GM18505 (cell line): Measurements from ENCODE around the gene ZC3H18.

Source experiments
- ATAC-seq: cut with Tn5 transposase; IDR thresholded peaks from one replicate; pipeline ENCODE4 v1.9.1; 2021; ENCODE audit not compliant: unreplicated experiment
- POLR2A ChIP-seq: IDR thresholded peaks from 4 replicates; pipeline ENCODE4 v1.6.1; 2011; ENCODE audit warnings: borderline replicate concordance; ENCODE audit not compliant: insufficient read depth, insufficient read length; ENCODE audit errors: extremely low read depth

Gene ZC3H18

DNA sequence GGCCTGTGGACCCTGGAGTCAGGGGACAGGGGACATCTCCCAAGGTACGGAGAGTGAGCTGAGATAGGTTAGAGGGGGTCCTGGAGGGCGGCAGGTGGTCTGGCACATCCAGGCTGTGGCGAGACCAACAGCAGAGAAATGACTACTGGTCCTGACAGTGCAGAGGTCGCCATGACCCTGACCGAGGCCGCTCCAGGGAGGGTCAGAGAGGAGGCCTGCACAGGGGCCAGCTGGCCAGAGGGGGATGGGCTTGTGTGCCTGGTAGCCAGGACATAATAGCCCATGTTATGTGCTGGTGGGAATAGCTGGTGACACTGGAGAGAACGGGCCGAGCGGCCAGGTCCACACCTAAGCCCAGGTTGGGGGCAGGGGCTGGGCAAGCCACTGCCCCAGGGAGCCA lies 40.6 kb upstream of the ZC3H18 start:
- no peak for TF ChIP-seq POLR2A
- no peak for ATAC-seq

- no peak for ATAC-seq
- TF ChIP-seq POLR2A, result no peak
These were observed 39.9 kb upstream of the ZC3H18 start for GRCh38 chr16:88530051-88530857.

GRCh38 chr16:88530858-88531203 lies 39.4 kb upstream of the ZC3H18 start:
- TF ChIP-seq POLR2A, result no peak

DNA sequence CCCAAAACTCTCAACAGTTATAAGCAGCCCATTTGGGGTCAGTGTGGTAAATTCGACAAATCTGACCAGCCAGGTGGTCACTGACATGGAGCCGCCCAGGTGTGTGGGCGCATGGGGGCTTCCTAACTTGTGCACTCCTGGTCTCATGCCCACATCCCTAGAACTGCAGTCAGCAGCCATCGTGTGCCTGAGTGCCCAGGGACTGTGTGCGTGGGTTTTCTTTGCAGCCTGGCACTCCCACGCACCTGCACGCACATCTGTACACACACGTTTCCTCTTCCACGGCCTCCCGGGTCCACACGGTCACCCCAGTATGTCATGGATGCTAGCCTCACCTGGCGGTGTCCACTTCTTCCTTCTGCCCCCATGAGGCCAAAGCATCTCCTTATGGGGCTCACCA lies 38.9 kb upstream of the ZC3H18 start:
- ATAC-seq, result no peak
- TF ChIP-seq POLR2A, result no peak

More at GRCh38 chr16:88530858-88531203, 39.4 kb upstream of the ZC3H18 start:
- no peak for ATAC-seq

DNA sequence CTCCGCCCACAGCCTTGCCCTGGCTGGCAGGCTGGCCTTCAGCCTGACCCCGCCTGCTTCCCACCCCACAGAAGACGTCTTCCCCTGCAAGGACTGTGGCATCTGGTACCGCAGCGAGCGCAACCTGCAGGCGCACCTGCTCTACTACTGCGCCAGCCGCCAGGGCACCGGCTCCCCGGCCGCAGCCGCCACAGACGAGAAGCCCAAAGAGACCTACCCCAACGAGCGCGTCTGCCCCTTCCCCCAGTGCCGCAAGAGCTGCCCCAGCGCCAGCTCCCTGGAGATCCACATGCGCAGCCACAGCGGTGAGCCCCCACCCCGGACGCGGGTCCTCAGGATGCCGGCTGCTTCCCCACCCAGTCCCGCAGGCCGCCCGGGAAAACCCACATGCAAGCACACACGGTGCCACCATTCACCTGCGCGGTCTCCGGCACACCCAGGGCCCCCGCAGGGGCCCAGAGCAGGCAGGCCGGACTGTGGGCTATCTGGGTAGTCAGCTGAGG lies 38.2 kb upstream of the ZC3H18 start:
- ATAC-seq, result no peak
- TF ChIP-seq POLR2A, result no peak

DNA sequence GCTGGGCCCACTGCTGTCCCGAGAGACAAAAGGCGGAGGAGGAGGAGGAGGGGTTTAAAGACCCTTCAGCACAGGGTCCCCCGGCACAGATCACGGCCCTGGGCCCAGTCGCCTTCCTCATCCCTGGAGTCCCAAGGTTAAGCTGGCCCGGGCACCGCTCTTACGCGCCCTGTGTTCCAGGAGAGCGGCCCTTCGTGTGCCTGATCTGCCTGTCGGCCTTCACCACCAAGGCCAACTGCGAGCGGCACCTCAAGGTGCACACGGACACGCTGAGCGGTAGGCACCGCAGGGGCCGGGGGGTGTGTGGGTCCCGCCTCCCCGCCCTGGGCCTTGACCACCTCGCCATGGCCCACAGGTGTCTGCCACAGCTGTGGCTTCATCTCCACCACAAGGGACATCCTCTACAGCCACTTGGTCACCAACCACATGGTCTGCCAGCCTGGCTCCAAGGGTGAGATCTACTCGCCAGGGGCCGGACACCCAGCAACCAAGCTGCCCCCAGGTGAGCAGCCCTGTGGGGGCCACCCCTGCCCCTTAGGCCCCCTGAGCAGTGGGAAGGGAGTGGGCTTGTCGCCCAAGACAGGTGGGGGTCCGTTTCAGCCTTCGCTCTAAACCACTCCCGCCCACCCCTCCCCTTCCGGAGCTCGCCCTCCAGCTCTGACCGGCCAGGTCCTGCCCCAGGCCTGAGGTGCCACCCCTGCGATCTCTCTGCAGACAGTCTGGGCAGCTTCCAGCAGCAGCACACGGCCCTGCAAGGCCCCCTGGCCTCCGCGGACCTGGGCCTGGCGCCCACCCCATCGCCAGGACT lies 37.6 kb upstream of the ZC3H18 start:
- no peak for ATAC-seq
- no peak for TF ChIP-seq POLR2A

DNA sequence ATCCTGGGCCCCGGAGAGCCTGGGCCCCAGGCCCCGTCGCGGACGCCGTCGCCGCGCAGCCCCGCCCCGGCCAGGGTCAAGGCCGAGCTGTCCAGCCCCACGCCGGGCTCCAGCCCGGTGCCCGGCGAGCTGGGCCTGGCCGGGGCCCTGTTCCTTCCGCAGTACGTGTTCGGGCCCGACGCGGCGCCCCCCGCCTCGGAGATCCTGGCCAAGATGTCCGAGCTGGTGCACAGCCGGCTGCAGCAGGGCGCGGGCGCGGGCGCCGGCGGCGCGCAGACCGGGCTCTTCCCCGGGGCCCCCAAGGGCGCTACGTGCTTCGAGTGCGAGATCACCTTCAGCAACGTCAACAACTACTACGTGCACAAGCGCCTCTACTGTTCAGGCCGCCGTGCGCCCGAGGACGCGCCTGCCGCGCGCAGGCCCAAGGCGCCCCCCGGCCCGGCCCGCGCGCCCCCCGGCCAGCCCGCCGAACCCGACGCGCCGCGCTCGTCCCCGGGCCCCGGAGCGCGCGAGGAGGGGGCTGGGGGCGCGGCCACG lies 36.8 kb upstream of the ZC3H18 start:
- TF ChIP-seq POLR2A, result no peak
- ATAC-seq, result peak; percentile 14

- peak; percentile 84 for TF ChIP-seq POLR2A
- ATAC-seq, result peak; percentile 56
These were observed 36.1 kb upstream of the ZC3H18 start for GRCh38 chr16:88533932-88534637.

- peak; percentile 19 for ATAC-seq
These were observed 35.5 kb upstream of the ZC3H18 start for GRCh38 chr16:88534638-88535190.

GRCh38 chr16:88535191-88535856 lies 34.9 kb upstream of the ZC3H18 start:
- ATAC-seq, result no peak
- TF ChIP-seq POLR2A, result peak; percentile 21

More at GRCh38 chr16:88534638-88535190, 35.5 kb upstream of the ZC3H18 start:
- no peak for TF ChIP-seq POLR2A

DNA sequence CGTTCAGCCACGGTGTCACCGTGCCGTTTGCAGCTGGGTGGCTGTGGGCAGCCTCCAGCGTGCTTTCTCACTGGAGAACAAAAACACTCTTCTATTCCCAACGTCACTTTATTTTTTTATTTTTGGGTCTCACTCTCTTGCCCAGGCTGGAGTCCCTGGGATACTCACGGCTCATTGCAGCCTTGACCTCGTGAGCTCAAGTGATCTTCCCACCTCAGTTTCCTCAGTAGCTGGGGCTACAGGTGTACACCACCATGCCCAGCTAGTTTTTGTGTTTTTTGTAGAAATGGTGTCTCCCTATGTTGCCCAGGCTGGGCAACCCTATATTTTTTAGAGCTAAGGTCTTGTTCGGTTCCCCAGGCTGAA lies 34.4 kb upstream of the ZC3H18 start:
- no peak for TF ChIP-seq POLR2A
- ATAC-seq, result no peak

GRCh38 chr16:88536510-88536909 lies 33.7 kb upstream of the ZC3H18 start:
- no peak for TF ChIP-seq POLR2A
- no peak for ATAC-seq
